GM12874 (cell line): ENCODE measurements around the gene DGCR8.

Source experiments
- TF ChIP-seq, protein P1 (sequence below): IDR thresholded peaks from 2 replicates; pipeline ENCODE4 v1.5.1; 2011; ENCODE audit warnings: low read depth, mild to moderate bottlenecking, control low read depth, low read length, moderate library complexity; ENCODE audit not compliant: insufficient read depth

The DGCR8 gene

DNA sequence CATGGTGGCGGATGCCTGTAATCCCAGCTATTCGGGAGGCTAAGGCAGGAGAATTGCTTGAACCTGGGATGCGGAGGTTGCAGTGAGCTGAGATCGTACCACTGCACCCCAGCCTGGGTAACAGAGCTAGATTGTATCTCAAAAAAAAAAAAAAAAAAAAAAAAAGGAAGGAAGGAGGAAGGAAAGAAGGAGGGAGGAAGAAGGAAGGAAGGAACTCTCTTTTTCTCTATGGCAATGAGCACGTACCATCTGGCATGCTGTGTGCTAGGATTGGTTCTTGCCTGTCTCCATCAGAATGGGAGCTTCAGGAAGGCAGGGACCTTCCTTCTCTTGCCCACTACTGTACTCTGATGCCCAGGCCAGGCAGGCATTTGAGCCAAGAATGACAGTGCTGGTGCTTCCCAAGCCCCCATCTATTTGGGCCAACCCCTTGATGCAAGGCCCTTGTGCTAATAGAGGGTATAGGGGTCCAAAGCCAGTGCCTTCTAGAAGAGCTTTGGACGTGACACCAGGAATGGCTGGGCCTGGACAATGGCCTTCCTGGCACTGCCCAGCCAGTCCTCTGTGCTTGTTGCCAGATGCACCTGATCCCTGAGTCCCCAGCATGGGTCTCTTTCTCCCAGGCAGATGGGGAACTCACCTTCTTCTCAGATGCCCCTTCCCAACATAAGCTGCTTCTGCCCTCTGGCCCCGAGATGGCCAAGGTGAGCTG lies 10.6 kb upstream of the DGCR8 start:
- TF ChIP-seq, protein P1, sequence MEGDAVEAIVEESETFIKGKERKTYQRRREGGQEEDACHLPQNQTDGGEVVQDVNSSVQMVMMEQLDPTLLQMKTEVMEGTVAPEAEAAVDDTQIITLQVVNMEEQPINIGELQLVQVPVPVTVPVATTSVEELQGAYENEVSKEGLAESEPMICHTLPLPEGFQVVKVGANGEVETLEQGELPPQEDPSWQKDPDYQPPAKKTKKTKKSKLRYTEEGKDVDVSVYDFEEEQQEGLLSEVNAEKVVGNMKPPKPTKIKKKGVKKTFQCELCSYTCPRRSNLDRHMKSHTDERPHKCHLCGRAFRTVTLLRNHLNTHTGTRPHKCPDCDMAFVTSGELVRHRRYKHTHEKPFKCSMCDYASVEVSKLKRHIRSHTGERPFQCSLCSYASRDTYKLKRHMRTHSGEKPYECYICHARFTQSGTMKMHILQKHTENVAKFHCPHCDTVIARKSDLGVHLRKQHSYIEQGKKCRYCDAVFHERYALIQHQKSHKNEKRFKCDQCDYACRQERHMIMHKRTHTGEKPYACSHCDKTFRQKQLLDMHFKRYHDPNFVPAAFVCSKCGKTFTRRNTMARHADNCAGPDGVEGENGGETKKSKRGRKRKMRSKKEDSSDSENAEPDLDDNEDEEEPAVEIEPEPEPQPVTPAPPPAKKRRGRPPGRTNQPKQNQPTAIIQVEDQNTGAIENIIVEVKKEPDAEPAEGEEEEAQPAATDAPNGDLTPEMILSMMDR: no peak

DNA sequence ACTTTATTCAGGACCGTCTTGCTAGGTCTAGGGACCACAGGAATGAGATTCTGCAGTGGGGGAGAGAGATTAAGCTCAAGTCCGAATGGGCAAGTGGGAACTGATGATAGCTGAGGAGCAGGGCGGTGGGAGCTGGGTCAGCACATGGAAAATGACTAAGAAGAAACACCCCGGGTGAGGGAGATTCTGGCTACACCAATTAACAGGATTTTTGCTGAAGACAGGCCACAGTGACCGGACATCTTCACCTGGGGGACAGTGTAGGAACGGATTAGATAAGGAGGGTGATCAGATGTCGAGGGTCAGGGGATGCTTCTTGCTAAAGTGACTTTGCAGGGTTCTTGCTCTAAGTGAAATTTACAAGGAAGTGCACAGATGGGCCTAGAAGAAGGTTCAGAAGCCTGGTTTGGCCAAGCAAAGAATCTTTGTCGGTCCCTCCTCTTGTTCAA lies 8.5 kb upstream of the DGCR8 start:
- TF ChIP-seq, protein P1: no peak

DNA sequence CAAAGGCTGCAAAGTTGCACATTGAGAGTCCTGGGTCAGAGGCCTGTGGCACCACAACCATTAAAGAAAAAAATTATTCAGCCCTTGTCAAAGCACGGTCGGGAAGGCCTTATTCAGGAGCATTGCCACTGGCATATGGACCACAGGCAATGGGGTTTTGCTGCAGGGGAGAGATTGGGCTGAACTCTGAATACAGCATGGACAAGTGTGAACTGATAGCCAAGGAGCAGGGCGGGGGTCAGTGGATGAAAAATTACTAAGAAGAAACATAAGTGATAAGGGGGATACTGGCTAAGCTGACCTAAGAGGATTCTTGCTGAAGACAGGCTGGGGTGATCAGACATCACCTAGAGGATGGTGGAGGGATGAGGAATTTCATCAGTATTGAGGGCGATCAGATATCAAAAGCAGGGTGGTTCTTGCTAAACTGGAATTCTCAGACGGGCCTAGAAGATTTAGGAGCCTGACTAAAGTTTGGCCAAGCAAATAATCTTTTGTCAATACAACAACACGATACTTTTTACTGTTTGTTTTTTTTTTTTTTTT lies 3.3 kb upstream of the DGCR8 start:
- TF ChIP-seq, protein P1: no peak

DNA sequence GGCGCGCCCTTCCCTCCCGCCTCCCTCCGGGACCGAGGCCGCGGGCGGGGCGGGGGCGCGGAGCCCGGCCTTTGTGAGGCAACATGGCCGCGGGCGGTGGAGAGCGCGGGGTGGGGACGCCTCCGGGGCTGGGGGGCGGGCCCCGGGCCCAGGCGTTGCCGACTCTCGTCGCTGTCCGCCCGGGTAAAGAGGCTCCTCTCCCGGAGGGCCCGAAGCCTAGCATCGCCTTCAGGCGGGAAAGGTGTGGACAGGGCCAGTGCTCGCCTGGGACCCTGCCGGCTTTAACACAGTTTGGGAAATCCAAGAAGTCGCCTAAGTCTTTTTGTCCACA lies 369 bp downstream of the DGCR8 start:
- TF ChIP-seq, protein P1: no peak

DNA sequence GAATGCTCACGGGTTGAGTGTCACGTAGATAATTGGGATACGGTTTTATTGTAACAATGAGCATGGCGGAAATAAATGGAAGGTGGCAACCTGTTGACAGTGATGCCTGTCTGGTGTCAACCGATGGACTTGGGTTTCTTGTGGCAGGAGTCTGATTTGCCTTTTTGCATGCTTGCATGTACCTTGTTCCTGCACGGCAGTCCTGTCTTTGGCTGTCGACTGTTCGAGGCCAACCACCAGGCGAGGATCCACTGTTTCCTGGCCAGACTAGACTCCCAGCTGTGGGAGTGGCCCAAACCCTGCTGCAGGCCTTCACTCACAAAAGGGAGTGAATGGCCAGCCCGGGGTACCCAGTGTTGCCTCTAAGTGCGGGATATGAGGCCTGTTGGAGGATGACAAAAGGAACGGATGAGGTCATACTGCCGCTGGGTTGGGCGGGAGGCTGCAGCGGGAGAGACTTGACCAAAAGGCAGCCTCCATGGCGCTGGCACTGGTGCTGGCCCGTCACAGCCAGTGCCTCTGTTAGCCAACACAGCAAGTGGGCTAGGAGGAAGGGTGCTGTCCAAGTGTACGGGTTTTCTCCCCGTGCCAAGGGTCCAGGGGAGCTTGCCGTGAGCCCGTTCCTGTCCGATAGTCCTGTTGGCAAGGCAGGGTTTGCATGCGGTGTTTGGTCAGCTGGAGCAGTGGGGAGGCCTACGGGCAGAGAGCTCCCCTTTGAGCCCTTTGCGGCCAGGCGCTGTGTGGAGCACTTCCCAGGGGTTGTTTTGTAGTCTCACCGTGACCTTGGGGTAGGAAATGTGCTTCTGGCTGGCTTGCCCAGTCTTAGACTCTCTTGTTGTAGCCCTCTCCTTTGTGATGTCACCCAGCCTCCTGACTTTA lies 974 bp downstream of the DGCR8 start:
- TF ChIP-seq, protein P1: no peak

DNA sequence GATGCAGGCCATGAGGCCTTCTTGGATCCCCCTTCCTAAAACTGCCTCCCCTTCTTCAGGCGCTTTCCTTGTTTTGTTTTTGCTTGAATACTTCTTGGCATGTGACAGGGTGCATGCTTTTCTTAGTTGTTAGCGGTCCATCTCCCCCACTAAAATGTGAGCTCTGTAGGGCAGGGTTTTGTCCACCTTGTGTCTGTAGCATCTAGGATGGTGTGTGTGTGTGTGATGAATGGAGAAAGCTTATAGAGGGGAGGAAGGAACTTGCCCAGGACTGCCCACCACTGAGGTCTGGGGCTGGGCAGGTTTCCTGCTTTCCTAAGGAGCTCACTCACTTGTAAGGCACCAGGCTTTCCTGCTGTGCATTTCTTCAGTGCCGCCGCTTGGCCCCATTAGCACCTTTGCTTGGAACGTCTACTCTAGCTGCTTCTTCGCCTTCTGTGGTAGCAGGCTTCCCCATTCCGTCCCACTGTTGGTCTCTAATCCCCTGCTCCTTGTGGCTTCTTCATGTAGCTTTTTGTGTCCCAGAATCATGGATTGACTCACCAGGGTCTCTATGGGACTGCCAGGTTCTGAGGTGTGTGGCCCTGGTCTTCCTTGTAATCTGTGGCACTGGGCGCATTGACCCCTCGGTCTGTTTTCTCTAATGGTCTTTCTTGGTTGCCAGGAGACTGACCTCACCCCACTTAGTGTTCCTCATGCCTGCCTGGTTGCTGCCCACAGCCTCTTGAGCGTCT lies 3.3 kb downstream of the DGCR8 start:
- TF ChIP-seq, protein P1: no peak

DNA sequence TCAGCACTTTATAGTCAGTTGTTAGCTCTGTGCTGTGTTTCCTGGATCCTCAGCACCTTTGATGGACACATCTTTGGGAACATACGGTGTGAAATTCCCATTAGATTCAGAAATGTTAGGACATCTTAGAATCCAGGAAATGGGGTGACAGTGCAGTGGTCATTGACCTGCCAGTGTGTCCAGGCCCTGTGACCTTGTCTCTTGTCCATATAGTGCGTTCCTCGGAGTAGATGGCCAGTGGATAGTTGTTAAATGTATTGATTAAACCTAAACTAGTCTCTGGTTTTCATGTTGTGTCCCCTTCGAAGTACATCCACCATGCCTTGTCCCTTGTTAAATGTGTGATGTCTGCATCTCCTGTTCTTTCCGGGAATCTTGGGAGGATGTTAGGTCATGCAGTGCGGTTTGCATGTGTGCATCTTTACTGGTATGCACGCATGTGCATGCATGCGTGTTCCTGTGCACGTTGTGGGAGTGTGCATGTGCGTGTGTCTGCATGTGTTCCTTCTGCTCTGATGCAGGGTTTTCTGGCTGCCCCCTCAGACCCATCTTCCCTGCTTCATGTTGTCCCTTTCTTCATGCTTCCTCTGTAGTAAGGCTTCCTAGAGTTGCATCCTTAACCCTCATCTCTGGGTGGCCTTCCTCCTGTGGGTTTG lies 4.0 kb downstream of the DGCR8 start:
- TF ChIP-seq, protein P1: no peak
